HEK293T (cell line): ENCODE measurements around the gene TNS3.

Experiments used
- CTCF ChIA-PET: fragments of 350-600 bp; formaldehyde crosslinking; extraction: SDS; loops from one replicate; lab custom pipeline; 2021; ENCODE audit warnings: antibody characterized with exemption, inconsistent platforms; lab: Yijun Ruan, JAX
- POLR2A ChIA-PET: fragments of 350-600 bp; formaldehyde crosslinking; extraction: SDS; loops from one replicate; lab custom pipeline; 2020; ENCODE audit warnings: antibody characterized with exemption, inconsistent platforms; lab: Yijun Ruan, JAX
- DNase-seq: peaks from one replicate; pipeline ENCODE4 v3.0.0; 2012; ENCODE audit warnings: mixed read lengths; ENCODE audit errors: extremely low spot score
- ARNT ChIP-seq: fragments of 450-650 bp; IDR thresholded peaks from 2 replicates; pipeline ENCODE4 v1.6.1; 2017; ENCODE audit warnings: mild to moderate bottlenecking
- BHLHE40 ChIP-seq: fragments of 450-650 bp; IDR thresholded peaks from 2 replicates; pipeline ENCODE4 v1.6.1; 2016; ENCODE audit warnings: mild to moderate bottlenecking, moderate library complexity, borderline replicate concordance
- CTBP1 ChIP-seq: fragments of 450-650 bp; IDR thresholded peaks from 2 replicates; pipeline ENCODE4 v1.6.1; 2016; ENCODE audit warnings: borderline replicate concordance
- ELF4 ChIP-seq: fragments of 450-650 bp; IDR thresholded peaks from 2 replicates; pipeline ENCODE4 v1.6.1; 2017; ENCODE audit warnings: antibody characterized with exemption
- FOXA1 ChIP-seq: fragments of 450-650 bp; IDR thresholded peaks from 2 replicates; pipeline ENCODE4 v1.6.1; 2016; ENCODE audit warnings: mild to moderate bottlenecking
- FOXK2 ChIP-seq: fragments of 450-650 bp; IDR thresholded peaks from 2 replicates; pipeline ENCODE4 v1.6.1; 2016; ENCODE audit warnings: mild to moderate bottlenecking
- FOXM1 ChIP-seq: fragments of 450-650 bp; IDR thresholded peaks from 2 replicates; pipeline ENCODE4 v1.6.1; 2017; ENCODE audit warnings: mild to moderate bottlenecking, borderline replicate concordance
- HDGF ChIP-seq: fragments of 450-650 bp; IDR thresholded peaks from 2 replicates; pipeline ENCODE4 v1.6.1; 2017; ENCODE audit warnings: antibody characterized with exemption, borderline replicate concordance
- L3MBTL2 ChIP-seq: fragments of 450-650 bp; conservative IDR thresholded peaks from 2 replicates; pipeline ENCODE4 v1.6.1; 2016; ENCODE audit warnings: mild to moderate bottlenecking
- LEF1 ChIP-seq: fragments of 450-650 bp; IDR thresholded peaks from 2 replicates; pipeline ENCODE4 v1.6.1; 2017; ENCODE audit warnings: mild to moderate bottlenecking, borderline replicate concordance
- NFRKB ChIP-seq: fragments of 450-650 bp; IDR thresholded peaks from 2 replicates; pipeline ENCODE4 v1.6.1; 2016; ENCODE audit warnings: mild to moderate bottlenecking, moderate library complexity
- PKNOX1 ChIP-seq: fragments of 450-650 bp; IDR thresholded peaks from 2 replicates; pipeline ENCODE4 v1.6.1; 2016
- SP1 ChIP-seq: fragments of 450-650 bp; IDR thresholded peaks from 2 replicates; pipeline ENCODE4 v1.6.1; 2017
- SUZ12 ChIP-seq: fragments of 450-650 bp; IDR thresholded peaks from 2 replicates; pipeline ENCODE4 v1.6.1; 2016; ENCODE audit warnings: mild to moderate bottlenecking
- TARDBP ChIP-seq: fragments of 450-650 bp; IDR thresholded peaks from 2 replicates; pipeline ENCODE4 v1.6.1; 2016
- ZNF384 ChIP-seq: fragments of 450-650 bp; IDR thresholded peaks from 2 replicates; pipeline ENCODE4 v1.6.1; 2016

Gene TNS3

GRCh38 chr7:47291461-47292081 lies 290.3 kb downstream of the TNS3 start:
- CTCF ChIA-PET: no interaction called here
- POLR2A ChIA-PET: no interaction called here
- TF ChIP-seq FOXM1: no peak
- no peak for TF ChIP-seq ZNF384
- TF ChIP-seq FOXA1: no peak
- DNase-seq: no peak

- no peak for DNase-seq
- ChIA-PET POLR2A (no interaction called here), CTCF (no interaction called here)
- TF ChIP-seq ELF4 (no peak), SUZ12 (no peak), FOXK2 (no peak), HDGF (no peak), LEF1 (no peak), PKNOX1 (no peak), ZNF384 (no peak)
Observed at GRCh38 chr7:47290867-47291266, 291.0 kb downstream of the TNS3 start.

- POLR2A ChIA-PET: no interaction called here
- CTCF ChIA-PET: no interaction called here
- no peak for TF ChIP-seq SUZ12
- TF ChIP-seq BHLHE40: no peak
- TF ChIP-seq TARDBP: no peak
- TF ChIP-seq FOXK2: no peak
- DNase-seq: no peak
Observed at GRCh38 chr7:47290466-47290865, 291.4 kb downstream of the TNS3 start.

- TF ChIP-seq ARNT: no peak
- TF ChIP-seq FOXK2: no peak
- TF ChIP-seq NFRKB: no peak
- TF ChIP-seq ELF4: no peak
- TF ChIP-seq L3MBTL2: no peak
- TF ChIP-seq HDGF: no peak
- no peak for TF ChIP-seq FOXM1
- TF ChIP-seq SP1: no peak
- ChIA-PET POLR2A (no interaction called here), CTCF (interaction anchor here (1.0 kb wide), 1 partner anchor 22 kb away, joined by 3 read pairs; no protein-coding TSS in a partner anchor)
- DNase-seq: no peak
Observed at GRCh38 chr7:47288060-47288459, 293.9 kb downstream of the TNS3 start.

GRCh38 chr7:47285860-47286491 lies 295.9 kb downstream of the TNS3 start:
- no peak for TF ChIP-seq NFRKB
- TF ChIP-seq ARNT: no peak
- no peak for TF ChIP-seq FOXM1
- TF ChIP-seq L3MBTL2: no peak
- no peak for TF ChIP-seq FOXK2
- TF ChIP-seq CTBP1: no peak
- no peak for TF ChIP-seq BHLHE40
- no peak for TF ChIP-seq LEF1
- no peak for TF ChIP-seq FOXA1
- no peak for TF ChIP-seq SUZ12
- TF ChIP-seq ELF4: no peak
- no peak for TF ChIP-seq HDGF
- TF ChIP-seq SP1: no peak
- no peak for TF ChIP-seq ZNF384
- no peak for TF ChIP-seq PKNOX1
- no peak for TF ChIP-seq TARDBP
- ChIA-PET CTCF (no interaction called here), POLR2A (no interaction called here)
- DNase-seq: no peak

GRCh38 chr7:47284691-47285635 lies 296.9 kb downstream of the TNS3 start:
- TF ChIP-seq BHLHE40: no peak
- no peak for TF ChIP-seq FOXK2
- TF ChIP-seq ARNT: no peak
- no peak for TF ChIP-seq TARDBP
- no peak for TF ChIP-seq PKNOX1
- TF ChIP-seq FOXA1: no peak
- TF ChIP-seq NFRKB: no peak
- TF ChIP-seq CTBP1: no peak
- TF ChIP-seq SUZ12: no peak
- no peak for TF ChIP-seq HDGF
- TF ChIP-seq L3MBTL2: no peak
- no peak for TF ChIP-seq ZNF384
- TF ChIP-seq FOXM1: no peak
- no peak for TF ChIP-seq ELF4
- no peak for TF ChIP-seq SP1
- TF ChIP-seq LEF1: no peak
- CTCF ChIA-PET: no interaction called here
- DNase-seq: no peak
- POLR2A ChIA-PET: no interaction called here
